NT2/D1 (cell line): ENCODE results near the gene EXPH5.
A peak's percentile ranks its signal among the peaks of the same experiment; 100 is the strongest.
"Not testable (repeated sequence)": the region's sequence is repeated elsewhere in the genome, so short reads cannot be mapped to it uniquely, and the experiment has no call there.

ENCODE experiments used
- DNase-seq: peaks from one replicate; pipeline ENCODE4 v3.0.0-alpha.2; 2011; ENCODE audit warnings: low read depth, low spot score
- H3K27me3 ChIP-seq: 2 replicates; pipeline ENCODE4 v1.6.0; 2011; ENCODE audit warnings: mild to moderate bottlenecking; ENCODE audit not compliant: insufficient read length, insufficient read depth
- H3K36me3 ChIP-seq: 2 replicates; pipeline ENCODE4 v1.6.1; 2011; ENCODE audit warnings: mild to moderate bottlenecking, low read length, mixed read lengths; ENCODE audit not compliant: insufficient read depth, insufficient read length
- H3K4me1 ChIP-seq: 2 replicates; pipeline ENCODE4 v1.5.1; 2011; ENCODE audit not compliant: insufficient read depth, insufficient read length
- H3K4me3 ChIP-seq: 2 replicates; pipeline ENCODE4 v1.5.1; 2011; ENCODE audit warnings: low read depth; ENCODE audit not compliant: insufficient read length
- H3K9ac ChIP-seq: 2 replicates; pipeline ENCODE4 v1.6.0; 2011; ENCODE audit warnings: low read depth; ENCODE audit not compliant: insufficient read length
- H3K9me3 ChIP-seq: 2 replicates; pipeline ENCODE4 v1.5.1; 2011; ENCODE audit warnings: mild to moderate bottlenecking, low read length; ENCODE audit not compliant: insufficient read depth
- SUZ12 ChIP-seq: IDR thresholded peaks from 2 replicates; pipeline ENCODE4 v1.6.1; 2011; ENCODE audit not compliant: insufficient read length, insufficient read depth; ENCODE audit errors: extremely low read depth
- YY1 ChIP-seq: IDR thresholded peaks from 2 replicates; pipeline ENCODE4 v1.6.1; 2011; ENCODE audit not compliant: insufficient read length, insufficient read depth
- ZNF274 ChIP-seq: IDR thresholded peaks from 2 replicates; pipeline ENCODE4 v1.6.1; 2011; ENCODE audit warnings: mild to moderate bottlenecking, low read depth, low read length

The EXPH5 gene, protein sequence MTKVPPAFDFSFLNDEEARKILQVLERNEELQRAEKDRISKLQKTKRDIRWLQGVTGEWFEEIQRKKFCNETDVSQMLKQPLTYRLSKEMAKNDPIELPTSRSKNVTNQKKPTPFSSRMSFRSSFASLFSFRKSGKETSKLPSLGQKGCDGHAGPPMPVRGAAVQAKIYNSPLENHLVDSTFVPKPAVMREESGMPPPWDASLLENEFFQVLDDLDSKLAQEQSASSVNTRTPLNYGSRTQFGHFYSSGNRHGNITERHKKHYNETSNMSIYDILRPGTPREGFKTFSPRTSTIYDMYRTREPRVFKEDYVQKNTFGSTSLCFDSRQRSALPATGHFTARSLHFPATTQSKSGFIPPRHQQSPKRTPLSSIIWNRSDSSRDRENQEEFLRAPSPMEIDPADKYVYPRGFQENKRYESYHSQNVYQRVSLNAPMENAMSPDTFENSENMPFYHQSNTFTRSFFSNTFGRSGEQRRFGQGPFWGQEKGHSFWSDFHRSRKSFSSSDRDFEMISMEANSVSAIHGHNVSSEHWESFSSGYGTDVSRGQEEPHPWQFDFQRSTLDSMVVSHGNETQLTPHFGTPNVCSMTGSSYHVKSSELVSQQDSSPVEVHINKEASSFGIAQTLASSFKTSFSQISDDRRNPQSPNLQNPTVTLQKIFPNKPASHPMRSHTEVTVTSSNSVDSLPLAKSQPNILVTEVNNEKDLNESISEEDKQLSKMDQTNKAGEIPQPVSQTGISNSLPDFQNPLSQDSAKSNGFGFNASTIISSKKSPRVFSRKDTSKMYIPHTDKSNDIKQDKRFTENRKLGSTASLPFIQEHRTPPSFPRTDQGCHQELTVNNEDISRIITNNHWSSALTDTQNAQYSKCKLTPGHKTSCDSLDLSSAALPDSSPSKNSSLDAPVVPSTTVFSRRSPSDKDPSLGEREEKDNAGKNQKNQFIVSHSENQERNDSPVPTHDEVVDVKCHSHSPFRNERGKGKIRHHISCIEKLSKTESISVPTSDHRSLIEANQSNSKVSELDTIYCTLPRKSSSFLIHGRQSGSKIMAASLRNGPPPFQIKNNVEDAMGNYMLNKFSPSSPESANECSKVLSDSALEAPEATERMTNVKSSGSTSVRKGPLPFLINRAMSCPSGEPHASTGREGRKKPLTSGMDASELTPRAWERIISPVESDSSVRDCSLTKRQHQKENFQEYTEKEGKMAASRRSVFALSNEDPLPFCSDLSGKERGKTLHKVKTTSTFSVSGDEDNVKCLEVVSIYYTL (N-terminal part only)

DNA sequence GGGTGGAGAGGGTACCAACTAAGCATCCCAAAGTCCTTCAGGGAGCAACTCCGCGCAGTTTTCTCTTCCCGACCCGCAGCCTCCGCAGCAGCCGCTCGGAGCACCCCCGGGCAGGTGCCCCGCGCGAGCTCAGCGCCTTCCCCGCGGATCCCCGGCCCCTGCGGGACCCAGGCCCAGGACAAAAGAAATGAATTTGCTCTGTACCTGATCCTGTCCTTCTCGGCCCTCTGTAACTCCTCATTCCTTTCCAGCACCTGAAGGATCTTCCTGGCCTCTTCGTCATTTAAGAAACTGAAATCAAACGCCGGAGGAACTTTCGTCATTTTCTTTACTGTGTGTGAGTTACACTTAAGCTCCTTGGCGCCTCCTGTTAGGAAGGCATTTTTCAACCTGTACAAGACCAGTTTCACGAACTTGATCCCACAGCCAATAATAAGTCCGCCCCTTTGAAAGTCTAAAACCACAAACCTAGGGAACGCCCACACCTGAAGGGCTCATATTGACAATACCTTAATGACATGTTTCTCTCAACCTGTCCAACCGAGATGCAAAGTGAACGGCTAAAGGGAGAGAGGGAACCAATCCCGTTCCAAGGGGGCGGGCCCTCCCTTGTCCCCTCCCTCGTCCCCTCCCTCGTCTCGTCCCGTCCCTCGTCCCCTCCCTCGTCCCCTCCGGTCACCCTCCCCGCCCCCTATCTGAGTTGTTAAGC is at the start of gene EXPH5:
Gene EXPH5, minus strand, starts transcription at position 555 of the 709 bp plus-strand sequence. Its CDS starts 232 bp downstream, at position 323.
- H3K36me3 ChIP-seq = no peaks in the 10 kb centered on the region
- no peaks in the 10 kb centered on the region for H3K9me3 ChIP-seq
- DNase-seq = peak; percentile 88
- peaks cover 22% of the 10 kb centered on the region for H3K27me3 ChIP-seq
- no peak for TF ChIP-seq ZNF274
- TF ChIP-seq YY1 = no peak
- no peak for TF ChIP-seq SUZ12
- H3K4me1 ChIP-seq = no peaks in the 10 kb centered on the region
- H3K9ac ChIP-seq = peak within 1 kb of the TSS; percentile 62
- peak within 1 kb of the TSS; percentile 69 for H3K4me3 ChIP-seq

DNA sequence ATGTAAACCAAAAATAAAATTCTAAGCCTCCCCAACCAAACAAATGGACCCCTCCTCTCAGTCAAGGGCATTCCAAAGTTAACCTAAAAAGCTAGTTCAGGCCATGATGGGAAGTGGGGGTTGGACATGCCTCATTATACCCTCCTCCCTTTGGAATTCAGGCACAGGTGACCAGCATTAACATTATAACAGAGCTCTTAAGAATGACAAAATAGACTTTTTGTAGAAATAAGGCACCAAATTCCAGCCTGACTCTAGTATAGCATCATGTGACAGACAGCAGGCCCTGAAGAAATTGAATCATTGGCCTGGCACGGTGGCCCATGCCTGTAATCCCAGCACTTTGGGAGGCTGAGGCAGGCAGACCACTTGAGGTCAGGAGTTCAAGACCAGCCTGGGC is 48.2 kb upstream of the EXPH5 start:
- H3K9me3 ChIP-seq = peaks cover 14% of the 10 kb centered on the region; the same call in 1 of the 2 replicates
- not testable (repeated sequence) for H3K4me1 ChIP-seq, H3K36me3 ChIP-seq, H3K9ac ChIP-seq, H3K27me3 ChIP-seq, H3K4me3 ChIP-seq
- DNase-seq = peak; percentile 38

DNA sequence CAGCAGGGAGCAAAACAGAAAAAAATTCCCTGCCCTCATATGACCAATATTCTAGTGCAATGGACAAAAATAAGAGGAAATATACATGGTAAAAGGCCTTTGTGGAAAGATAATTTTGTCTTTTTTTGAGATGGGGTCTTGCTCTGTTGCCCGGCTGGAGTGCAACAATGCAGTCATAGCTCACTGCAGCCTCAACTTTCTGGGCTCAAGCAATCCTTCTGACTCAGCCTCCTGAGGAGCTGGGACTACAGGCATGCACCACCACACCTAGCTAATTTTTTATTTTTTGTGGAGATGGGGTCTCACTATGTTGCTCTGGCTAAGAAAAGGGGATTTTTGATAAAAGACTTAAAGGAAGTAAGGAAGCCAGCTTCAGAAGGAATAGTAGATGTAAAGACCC is 45.6 kb upstream of the EXPH5 start:
- DNase-seq = no peak
- H3K27me3 ChIP-seq = no peaks in the 10 kb centered on the region
- TF ChIP-seq YY1 (no peak), ZNF274 (no peak), SUZ12 (no peak)
- no peaks in the 10 kb centered on the region for H3K4me1 ChIP-seq
- no peaks in the 10 kb centered on the region for H3K36me3 ChIP-seq
- no peak overlapping the region for H3K4me3 ChIP-seq
- H3K9me3 ChIP-seq = peaks cover 14% of the 10 kb centered on the region; the same call in 1 of the 2 replicates
- H3K9ac ChIP-seq = no peak overlapping the region

DNA sequence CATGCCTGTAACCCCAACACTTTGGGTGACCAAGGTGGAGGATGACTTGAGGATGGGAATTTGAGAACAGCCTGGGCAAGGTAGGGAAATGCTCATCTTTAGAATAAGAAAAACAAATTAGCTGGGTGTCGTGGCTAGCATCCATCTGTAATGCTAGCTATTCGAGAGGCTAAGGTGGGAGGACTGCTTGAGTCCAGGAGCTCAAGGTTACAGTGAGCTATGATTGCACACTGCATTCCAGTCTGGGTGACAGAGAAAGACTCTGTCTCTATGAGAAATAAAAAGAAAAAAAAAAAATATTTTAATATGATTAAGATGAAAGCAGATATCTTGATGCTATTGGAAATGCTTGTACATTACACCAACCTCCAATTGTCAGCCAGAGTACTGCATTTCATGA is 42.7 kb upstream of the EXPH5 start:
- H3K9ac ChIP-seq = no peak overlapping the region
- H3K36me3 ChIP-seq = no peaks in the 10 kb centered on the region
- peaks cover 6% of the 10 kb centered on the region; the same call in 1 of the 2 replicates for H3K9me3 ChIP-seq
- TF ChIP-seq SUZ12 (no peak), ZNF274 (no peak), YY1 (no peak)
- H3K27me3 ChIP-seq = no peaks in the 10 kb centered on the region
- H3K4me1 ChIP-seq = no peaks in the 10 kb centered on the region
- no peak for DNase-seq
- H3K4me3 ChIP-seq = no peak overlapping the region

DNA sequence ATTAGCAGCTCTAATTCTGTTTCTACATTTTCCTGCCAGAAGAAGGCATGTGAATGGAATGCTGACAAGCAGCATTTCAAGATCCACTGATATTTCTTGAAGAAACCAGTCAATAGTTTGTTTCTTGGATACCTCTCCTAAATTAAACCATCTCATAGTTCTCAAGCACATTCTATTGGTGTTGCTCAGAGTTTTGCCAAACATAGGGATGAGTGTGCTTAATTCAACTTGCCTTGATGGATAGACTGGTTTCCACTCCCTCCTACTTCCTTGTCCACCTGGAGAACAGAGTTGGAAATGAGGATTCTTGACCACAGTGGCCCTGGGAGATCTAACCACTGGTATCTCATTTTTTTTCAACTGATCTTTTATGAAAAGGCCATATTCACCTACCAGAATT is 41.5 kb upstream of the EXPH5 start:
- H3K27me3 ChIP-seq = no peaks in the 10 kb centered on the region
- TF ChIP-seq YY1 = no peak
- no peak for TF ChIP-seq ZNF274
- no peak for TF ChIP-seq SUZ12
- no peak overlapping the region for H3K4me3 ChIP-seq
- no peak overlapping the region for H3K9ac ChIP-seq
- DNase-seq = no peak
- H3K36me3 ChIP-seq = no peaks in the 10 kb centered on the region
- no peaks in the 10 kb centered on the region for H3K4me1 ChIP-seq
- H3K9me3 ChIP-seq = no peaks in the 10 kb centered on the region

DNA sequence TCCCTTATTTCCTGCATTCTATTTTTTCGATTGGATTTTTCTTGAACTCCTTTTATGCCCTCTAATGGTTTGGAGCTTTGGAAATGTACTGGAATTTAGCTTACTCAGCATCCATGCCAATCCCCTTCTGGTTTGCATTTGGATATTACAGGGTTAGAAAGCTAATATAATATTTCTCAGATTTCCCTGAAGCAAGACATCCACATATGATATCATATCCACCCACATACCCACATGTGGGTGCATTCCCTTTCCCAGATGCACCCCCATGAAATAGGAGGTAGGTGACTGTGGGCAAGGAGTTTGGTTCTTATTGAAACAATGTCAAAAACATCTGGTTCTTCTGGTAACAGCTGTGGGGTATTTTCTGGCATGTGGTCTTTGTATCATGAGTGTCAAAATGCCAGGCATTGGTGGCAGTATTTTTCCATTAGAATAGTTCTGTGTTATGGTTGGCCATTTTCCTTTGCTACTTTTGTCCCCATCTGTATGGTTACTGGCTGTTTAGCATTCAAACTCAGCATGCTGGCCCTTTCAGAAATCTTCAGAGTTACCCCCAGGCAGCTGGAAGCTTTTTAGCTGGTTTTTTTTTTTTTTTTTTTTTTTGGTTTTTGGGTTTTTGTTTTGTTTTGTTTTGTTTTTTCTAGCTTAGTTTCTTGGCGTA is 38.6 kb upstream of the EXPH5 start:
- Histone ChIP-seq H3K9me3 (peaks cover 18% of the 10 kb centered on the region; the same call in 1 of the 2 replicates), H3K9ac (no peak overlapping the region), H3K4me3 (no peak overlapping the region), H3K36me3 (no peaks in the 10 kb centered on the region), H3K4me1 (no peaks in the 10 kb centered on the region), H3K27me3 (no peaks in the 10 kb centered on the region)
- DNase-seq = no peak
- no peak for TF ChIP-seq SUZ12
- TF ChIP-seq ZNF274 = no peak
- TF ChIP-seq YY1 = no peak
